CD4-positive, alpha-beta T cell treated with Interleukin-4 for 4 hours (primary cell): ENCODE data around the gene RASSF5.

Experiments
- DNase-seq: peaks from one replicate; pipeline ENCODE4 v3.0.0-alpha.2; 2020

The RASSF5 gene

GRCh38 chr1:206518743-206519142 lies 11.4 kb downstream of the RASSF5 start:
- DNase-seq: no peak

GRCh38 chr1:206521127-206521526 lies 13.8 kb downstream of the RASSF5 start:
- DNase-seq: no peak

DNA sequence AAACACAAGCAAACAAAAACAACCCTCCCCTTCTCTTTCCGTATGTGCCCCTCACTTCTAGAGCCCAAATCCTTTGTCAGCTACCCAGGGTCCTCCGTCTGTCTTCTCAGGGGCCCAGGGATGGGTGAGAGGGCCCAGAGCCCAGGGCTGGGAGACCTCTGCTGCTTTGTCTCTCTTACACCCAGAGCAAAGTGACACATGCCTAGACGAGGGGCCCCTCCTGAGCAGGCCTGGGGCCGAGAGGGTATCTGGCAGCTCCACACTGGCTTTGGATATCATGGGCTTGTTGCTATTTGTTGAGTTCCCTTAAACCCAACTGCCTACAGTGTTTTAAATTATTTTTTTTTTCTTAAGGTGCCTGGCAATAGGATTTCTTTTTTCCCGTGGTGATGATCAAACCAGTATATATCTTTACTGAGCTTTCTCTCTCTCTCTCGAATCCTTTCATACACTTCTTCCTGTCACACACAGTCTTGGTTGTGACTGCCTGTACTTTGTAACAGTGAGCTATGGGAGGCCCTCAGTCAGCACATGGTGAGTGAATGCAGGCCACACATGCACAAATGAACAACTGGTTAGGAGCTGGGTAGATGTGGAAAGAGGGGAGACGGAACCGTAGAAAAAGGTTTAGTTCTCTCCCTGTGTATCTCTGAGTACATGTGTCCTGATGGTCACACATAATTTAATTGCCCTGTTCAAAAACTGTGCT lies 14.5 kb downstream of the RASSF5 start:
- DNase-seq: no peak

DNA sequence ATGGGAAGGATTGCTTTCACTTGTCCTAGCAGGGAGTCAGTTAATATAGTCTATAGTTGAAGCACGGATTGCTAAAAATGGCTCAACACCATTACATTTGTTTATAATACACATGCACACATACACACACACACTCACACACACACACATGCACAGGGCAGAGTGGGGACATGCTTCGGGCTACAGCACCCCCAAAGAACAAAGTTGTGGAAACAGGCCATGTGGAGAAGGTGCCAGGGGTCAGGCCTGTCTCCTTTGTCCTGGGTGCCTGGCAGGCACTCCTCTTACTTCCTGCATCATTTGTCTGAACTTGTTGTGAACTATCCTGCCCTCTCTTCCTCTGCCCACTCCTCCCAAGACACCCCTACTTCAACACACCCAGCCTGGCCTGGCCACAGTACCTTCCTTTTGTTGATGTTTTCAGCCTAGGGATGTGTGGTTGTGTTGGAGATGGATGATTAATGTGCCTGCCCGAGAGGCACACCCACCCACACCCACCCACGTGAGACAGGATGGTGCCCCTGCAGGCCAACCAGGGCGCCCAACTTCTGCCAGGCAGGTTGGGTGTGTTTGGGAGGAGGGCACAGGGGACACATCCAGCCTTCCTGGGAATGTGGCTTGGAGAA lies 17.5 kb downstream of the RASSF5 start:
- DNase-seq: no peak

GRCh38 chr1:206526064-206526911 lies 19.0 kb downstream of the RASSF5 start:
- DNase-seq: no peak

GRCh38 chr1:206529425-206529824 lies 22.1 kb downstream of the RASSF5 start:
- no peak for DNase-seq

GRCh38 chr1:206532368-206532767 lies 25.0 kb downstream of the RASSF5 start:
- no peak for DNase-seq

DNA sequence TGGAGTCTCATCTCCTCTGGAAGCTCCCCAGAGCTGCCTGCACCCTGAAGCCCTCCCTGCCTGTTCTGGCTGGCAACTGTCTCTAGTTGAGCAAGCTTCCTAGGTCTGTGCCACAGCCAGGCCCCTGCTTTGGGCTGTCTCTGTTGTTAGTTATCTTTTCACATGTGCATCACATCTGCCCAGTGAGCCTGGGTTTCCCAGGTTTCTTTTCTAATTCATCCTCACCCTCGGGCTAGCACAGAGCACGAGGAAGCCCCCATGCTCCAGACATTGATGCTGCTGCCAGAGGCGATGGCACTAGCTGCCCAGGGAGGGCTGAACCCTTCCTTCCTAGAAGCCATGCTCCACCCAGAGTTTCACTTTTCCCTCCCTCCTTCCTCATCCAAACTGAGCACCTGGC lies 27.2 kb downstream of the RASSF5 start:
- DNase-seq: no peak

DNA sequence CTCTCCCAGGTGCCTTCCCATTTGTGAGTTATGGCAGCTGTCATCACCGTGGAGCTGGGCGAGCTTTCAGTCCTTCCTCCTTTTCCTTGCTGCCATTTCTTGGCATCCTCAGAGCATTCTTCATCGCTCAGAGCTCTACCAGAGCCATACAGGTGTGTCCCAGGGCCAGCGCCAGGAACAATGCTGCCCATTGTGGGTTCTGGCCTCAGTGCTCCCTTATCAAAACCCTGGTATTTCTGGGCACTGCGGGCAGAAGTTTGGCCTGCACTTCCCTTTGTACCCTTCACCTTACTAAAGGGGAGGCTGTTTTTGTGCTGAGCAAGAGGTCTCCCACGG lies 28.5 kb downstream of the RASSF5 start:
- no peak for DNase-seq

DNA sequence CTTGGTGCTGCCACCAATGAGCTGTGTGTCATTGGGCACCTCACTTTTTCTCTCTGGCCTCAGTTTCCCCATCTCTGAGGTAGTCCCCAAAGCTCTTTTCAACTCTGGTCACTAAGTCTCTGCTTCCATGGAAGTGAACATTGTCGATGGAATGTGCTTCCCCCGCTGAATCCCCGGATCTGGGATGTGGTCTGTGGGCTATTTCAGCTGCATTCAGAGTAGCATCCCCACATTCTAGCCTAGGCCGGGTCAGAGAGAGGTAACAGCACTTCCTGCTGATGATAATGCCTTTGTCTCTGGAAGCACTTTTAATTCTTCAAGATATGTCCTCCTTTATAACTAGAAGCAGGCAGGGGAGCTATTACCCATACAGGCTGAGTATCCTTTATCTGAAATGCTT lies 29.8 kb downstream of the RASSF5 start:
- DNase-seq: no peak

GRCh38 chr1:206538086-206538770 lies 30.9 kb downstream of the RASSF5 start:
- DNase-seq: no peak

DNA sequence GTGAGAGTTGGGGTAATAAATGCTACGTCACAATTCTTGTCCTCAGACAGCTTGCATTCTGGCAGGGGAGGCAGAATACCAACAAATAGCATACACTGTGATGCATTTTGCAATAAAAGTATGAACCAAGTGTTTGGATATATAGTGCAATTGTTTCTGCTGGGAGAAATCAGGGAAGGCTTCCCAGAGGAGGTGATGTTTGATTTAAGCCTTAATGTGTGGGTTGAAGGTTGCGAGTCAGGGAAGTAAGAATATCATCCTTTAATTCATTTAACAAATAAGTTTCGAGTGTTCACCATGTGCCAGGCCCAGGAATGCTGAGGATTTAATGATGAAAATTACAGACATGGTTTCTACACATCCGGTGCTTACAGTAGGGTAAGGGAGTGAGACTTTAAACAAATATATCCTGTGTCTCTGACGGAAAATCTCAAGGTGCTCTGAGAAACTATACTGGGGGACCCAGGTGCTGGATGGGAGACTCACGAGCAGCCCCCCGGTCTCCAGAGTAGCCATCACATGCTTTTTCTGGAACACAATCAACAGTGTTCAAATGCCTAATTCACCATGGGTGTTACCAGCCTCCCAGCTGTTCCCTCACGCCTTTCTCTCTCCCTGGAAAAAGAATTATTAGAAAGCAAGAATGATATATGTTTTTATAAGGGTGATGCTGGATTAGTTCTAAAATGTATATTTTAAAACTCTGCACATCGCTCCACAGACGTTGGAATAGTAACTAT lies 31.7 kb downstream of the RASSF5 start:
- DNase-seq: no peak

GRCh38 chr1:206540044-206540780 lies 32.9 kb downstream of the RASSF5 start:
- no peak for DNase-seq

DNA sequence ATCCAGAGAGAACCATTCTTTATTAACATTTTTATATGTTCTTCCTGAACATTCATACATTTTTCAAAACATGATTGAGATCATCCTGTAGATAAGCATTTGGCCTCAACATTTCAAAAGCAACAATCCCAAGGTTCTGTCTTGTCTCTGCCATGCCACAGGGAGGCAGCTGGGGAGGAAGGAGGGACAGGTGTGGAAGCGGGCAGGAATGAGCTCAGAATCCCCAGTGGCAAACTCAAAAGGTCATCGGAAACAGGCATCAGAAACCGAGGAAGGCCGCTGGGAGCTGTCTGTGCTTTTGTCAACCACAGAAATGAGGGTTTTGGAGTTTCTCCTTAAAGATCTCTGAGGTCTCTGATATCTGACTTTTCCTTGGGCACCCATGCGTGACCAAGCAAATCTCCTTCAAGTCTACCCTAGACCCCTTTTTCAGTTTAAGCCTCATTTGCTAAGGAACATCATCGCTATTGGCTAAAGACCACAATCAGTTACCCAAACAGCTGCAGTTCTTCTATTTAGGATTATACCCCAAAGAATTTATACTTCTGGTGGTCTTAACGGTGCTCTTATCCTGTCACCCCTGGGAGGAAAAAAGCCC lies 34.0 kb downstream of the RASSF5 start:
- no peak for DNase-seq

DNA sequence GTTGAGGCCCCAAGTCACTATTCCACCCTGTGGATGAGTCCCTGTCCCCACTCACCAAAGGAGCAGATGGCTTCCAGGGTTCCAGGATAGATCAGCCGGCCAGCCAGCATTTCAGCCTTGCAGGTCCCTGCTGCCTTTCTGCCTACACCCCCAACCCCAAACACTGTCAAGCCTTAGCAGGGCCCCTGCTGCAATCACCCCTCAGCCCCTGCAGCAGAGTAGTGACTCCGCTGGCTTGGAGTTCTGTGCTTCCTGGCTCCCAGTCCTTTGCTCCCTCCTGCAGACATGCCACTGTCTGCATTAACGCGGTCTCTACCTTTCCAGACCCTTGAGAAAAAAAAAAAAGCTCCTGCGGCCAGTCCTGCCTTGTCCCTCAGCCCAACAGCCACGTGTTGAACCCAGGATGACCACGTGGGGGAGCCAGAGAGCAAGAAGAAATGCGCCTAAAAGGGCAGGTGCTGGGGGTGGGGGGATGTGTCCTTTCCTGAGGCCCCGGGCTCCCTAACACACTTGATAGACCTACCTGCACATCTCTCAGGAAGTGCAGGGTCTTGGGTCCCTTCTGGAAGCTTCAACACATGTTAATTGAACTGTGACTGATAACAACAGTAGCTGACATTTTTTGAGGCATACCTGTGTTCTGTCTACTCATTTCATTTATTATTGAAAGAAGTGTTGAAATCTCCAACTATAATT lies 37.4 kb downstream of the RASSF5 start:
- peak; percentile 76 for DNase-seq

GRCh38 chr1:206545351-206545750 lies 38.0 kb downstream of the RASSF5 start:
- no peak for DNase-seq

- DNase-seq: no peak
These were observed 39.8 kb downstream of the RASSF5 start for GRCh38 chr1:206547104-206547503.

DNA sequence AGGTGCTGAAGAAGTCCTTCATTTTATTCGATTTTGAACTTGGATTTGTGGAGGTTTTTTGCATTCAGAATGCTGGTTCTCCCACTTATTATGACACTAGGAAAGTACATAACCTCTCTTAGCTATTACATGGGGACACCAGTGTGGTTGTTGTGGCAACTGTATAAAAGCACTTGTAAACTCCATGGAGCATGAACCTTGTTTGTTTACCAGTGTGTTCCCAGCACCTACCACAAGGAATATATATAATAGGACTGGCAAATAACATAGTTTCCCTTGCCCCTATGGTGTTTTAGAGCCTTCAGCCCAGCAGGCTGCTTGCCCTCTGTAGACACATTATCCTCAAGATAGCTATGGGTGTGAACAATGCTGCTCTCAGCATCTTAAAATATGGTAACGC lies 43.1 kb downstream of the RASSF5 start:
- no peak for DNase-seq

DNA sequence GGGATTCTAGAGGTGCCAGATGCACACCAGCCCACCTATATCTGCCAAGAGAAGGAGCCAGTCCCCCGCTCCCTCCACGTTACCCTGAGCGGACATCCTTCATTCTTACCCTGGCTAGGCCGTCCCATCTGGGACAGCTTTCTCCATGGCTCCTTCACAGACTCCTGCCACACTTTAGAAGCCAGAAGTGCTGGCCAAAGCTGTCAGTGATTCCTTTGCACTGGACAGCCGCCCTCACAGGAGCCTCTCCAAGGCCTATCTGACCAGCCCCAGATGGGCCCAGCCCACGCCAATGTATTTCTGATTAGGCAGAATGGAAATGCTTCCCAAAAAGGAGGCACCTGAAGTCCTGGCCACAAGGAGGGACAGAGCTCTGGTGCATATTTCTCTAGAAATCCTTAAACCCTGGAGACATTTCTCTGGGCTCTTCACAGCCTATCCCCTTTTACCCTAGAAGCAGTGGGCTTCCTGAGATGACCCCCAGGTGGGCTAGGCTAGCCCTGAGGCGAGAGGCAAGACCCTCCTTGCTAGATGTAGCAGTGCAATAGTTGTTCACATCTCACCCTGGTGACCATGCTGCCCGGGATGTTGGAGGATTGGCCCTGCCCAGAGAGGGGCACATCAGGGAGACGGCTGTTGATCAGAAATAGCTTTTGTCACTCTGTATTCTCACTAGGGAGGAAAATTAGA lies 44.1 kb downstream of the RASSF5 start:
- DNase-seq: no peak

GRCh38 chr1:206551986-206552326 lies 44.6 kb downstream of the RASSF5 start:
- DNase-seq: peak; percentile 95
